Heart right ventricle (tissue), 16 donors: ENCODE measurements around the gene MAPRE2. TPM values are rescaled to one million over a fixed set of nuclear protein-coding genes. Genes with fewer than 3 reads are reported as not detected.

Source experiments
- ATAC-seq, 8 donors: fragments of 200-7000 bp; cut with Tn5 transposase; one replicate each; pipeline ENCODE4 v1.9.1; 2020; ENCODE audit warnings: mild to moderate bottlenecking in 8 of 8, moderate library complexity in 8 of 8, moderate number of reproducible peaks in 1 of 8
- DNase-seq, 2 donors: peaks; one replicate each; pipeline ENCODE4 v3.0.0-alpha.2; 2020
- H3K27ac ChIP-seq, 10 donors: fragments of 200-600 bp; sonication (generic) in 2 of 10; one replicate each; pipeline versions ENCODE4 v1.5.0 to v1.8.0; 2020 to 2022; ENCODE audit warnings: mild to moderate bottlenecking in 3 of 10
- H3K27me3 ChIP-seq, 7 donors: fragments of 200-600 bp; one replicate each; pipeline ENCODE4 v1.8.0; 2021 to 2022; ENCODE audit warnings: mild to moderate bottlenecking in 2 of 7
- H3K36me3 ChIP-seq, 9 donors: fragments of 200-600 bp; sonication (generic) in 1 of 9; one replicate each; pipeline versions ENCODE4 v1.5.0 to v1.8.0; 2020 to 2022; ENCODE audit warnings: mild to moderate bottlenecking in 2 of 9
- H3K4me1 ChIP-seq, 9 donors: fragments of 200-600 bp; sonication (generic) in 1 of 9; one replicate each; pipeline versions ENCODE4 v1.5.0 to v1.8.0; 2020 to 2022; ENCODE audit warnings: mild to moderate bottlenecking in 4 of 9
- H3K4me3 ChIP-seq, 10 donors: fragments of 200-600 bp; sonication (generic) in 2 of 10; one replicate each; pipeline versions ENCODE4 v1.5.0 to v1.8.0; 2020 to 2022; ENCODE audit warnings: mild to moderate bottlenecking in 7 of 10, moderate library complexity in 2 of 10
- H3K9me3 ChIP-seq, 11 donors: fragments of 200-600 bp in 10 of 11; sonication (generic) in 2 of 11; one replicate each; pipeline versions ENCODE4 v1.5.0 to v1.8.0; 2013 to 2022; ENCODE audit warnings: mild to moderate bottlenecking in 2 of 11, control low read depth in 1 of 11, moderate library complexity in 1 of 11
- WGBS, 2 donors: extraction: QIAGEN DNeasy Blood & Tissue Kit; methylation state at CpG; one replicate each; pipeline ENCODE4 v1.1.7; 2013; ENCODE audit warnings: inconsistent platforms in 1 of 2; 5-methylcytosine and 5-hydroxymethylcytosine counted together
- intact Hi-C, 10 donors: fragments of 100-400 bp; cut with DNase I; formaldehyde crosslinking; loops; one replicate each; pipeline versions ENCODE4 v1.11.1 to v1.14.2; 2022
- polyA plus RNA-seq, 2 donors: library from polyadenylated mRNA; stranded (reverse); fragments of 200-250 nt; gene quantifications; one replicate each; pipeline ENCODE4 v1.2.3, GENCODE V29; 2013
- total RNA-seq, 10 donors: library from RNA; stranded (reverse); fragmentation: NEBNext Ultra II Directional in 3 of 10; extraction: Animal tissue kit (Norgen Biotek cat#: 25700) in 3 of 10; gene quantifications; one replicate each; pipeline versions ENCODE4 v1.2.1 to v1.2.4, GENCODE V29; 2021 to 2023
- TF ChIP-seq, protein P1 (sequence below), 9 donors: fragments of 200-600 bp; sonication (generic) in 2 of 9; IDR thresholded peaks; one replicate each; pipeline versions ENCODE4 v1.5.0 to v1.8.0; 2021 to 2022; ENCODE audit warnings: antibody characterized with exemption in 9 of 9, mild to moderate bottlenecking in 5 of 9, moderate library complexity in 1 of 9
- donor health status: Arrhythmogenic right ventricular cardiomyopathy.
- donor health status: ischemic (EF 13 %, LVEDD 7.1; RV severe dilation, severe dysfunction).
- donor health status: healthy with polysubstance abuse.
- donor health status: DM: no; HTN: yes; CAD: no.
- donor health status: DM: no; HTN: no; CAD: no.
- donor health status: ischemic (EF 25% LVEDD 6.9; RV normal size, moderate dysfunction).
- donor health status: ischemic (EF 25% LVEDD 5.7; RV mildly dilated, moderate dysfunction).
- donor health status: healthy.
- donor health status: DM: yes; HTN: yes; CAD: no.
- donor health status: Ischemic cardiomyopathy.
- donor health status: ischemic (EF 35%, LVEDD 5.7; RV mildly dilated, moderate dysfunction).
- donor health status: nonischemic (EF 11% LVEDD 7.7; RV severe dilation, severe dysfunction).
- donor health status: DM: yes; HTN: yes; CAD: no.
- donor health status: PGD.
- donor health status: ischemic (EF 29% LVEDD 5.4; RV normal size, mild dysfunction).
- donor health status: nonischemic (EF 23%, LVEDD 6.1; RV moderate dilation, normal function).

MAPRE2 gene
- total and polyA plus RNA-seq, 12 donors: 31.7 to 211 (median 130) TPM

DNA sequence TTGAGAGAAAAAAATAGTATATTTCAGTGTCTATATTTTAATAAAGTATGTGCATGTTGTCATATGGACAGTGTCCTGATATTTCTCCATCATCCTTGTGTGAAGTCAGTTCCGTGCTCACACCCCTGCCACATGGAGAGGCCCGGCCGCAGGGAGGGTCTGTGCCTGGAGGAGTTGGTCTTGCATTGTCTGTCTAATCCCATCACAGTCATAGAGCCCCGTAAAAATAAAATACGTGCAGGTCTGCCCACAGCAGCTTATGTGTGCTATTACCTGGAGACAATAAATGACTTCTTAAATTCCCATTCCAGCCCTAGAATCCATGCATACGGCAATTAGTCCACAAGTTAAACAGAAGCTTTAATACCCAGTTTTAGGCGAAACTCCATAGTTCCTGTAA lies 20.1 kb downstream of the MAPRE2 start:
- ATAC-seq (no peak), DNase-seq (no peak)
- Histone ChIP-seq H3K27ac (peak overlapping the region in 2 of 10 donors; percentile 42 to 66), H3K36me3 (no peaks in the 10 kb centered on the region), H3K4me1 (peaks cover 9 to 82% (median 55%) of the 10 kb centered on the region in 9 donors), H3K27me3 (no peaks in the 10 kb centered on the region), H3K9me3 (no peaks in the 10 kb centered on the region), H3K4me3 (no peak overlapping the region)
- intact Hi-C loops: no loop called here
- 67 to 77% methylated on average over 7 of the region's 7 CpGs for WGBS, 2 donors
- TF ChIP-seq, protein P1, sequence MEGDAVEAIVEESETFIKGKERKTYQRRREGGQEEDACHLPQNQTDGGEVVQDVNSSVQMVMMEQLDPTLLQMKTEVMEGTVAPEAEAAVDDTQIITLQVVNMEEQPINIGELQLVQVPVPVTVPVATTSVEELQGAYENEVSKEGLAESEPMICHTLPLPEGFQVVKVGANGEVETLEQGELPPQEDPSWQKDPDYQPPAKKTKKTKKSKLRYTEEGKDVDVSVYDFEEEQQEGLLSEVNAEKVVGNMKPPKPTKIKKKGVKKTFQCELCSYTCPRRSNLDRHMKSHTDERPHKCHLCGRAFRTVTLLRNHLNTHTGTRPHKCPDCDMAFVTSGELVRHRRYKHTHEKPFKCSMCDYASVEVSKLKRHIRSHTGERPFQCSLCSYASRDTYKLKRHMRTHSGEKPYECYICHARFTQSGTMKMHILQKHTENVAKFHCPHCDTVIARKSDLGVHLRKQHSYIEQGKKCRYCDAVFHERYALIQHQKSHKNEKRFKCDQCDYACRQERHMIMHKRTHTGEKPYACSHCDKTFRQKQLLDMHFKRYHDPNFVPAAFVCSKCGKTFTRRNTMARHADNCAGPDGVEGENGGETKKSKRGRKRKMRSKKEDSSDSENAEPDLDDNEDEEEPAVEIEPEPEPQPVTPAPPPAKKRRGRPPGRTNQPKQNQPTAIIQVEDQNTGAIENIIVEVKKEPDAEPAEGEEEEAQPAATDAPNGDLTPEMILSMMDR (IDR thresholded peaks at IDR 0.05): no peak

DNA sequence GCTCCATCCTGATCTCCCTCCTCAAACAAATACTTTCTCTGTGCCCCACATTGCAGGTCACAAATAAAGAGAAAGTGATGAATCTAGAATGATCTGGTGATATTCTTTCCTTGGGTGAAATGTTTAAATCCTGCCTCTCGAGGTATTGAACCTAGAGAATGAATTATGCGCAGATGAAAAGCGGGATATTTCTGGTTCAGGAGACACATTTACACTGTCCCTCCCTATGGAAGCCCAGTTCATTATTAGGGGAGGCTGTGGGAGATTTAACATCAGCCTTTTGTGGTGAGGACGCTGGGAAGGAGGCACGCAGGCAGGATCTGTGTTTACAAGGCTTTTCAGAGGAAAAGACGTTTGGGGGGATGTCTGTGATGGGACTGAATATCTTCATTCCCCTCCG lies 20.6 kb downstream of the MAPRE2 start:
- WGBS, 2 donors: 83 to 86% methylated on average over 7 of the region's 7 CpGs
- intact Hi-C loops: no loop called here
- H3K36me3 ChIP-seq: no peaks in the 10 kb centered on the region
- DNase-seq (no peak), ATAC-seq (no peak)
- peak overlapping the region in 2 of 10 donors; percentile 42 to 66 for H3K27ac ChIP-seq
- no peak overlapping the region for H3K4me3 ChIP-seq
- H3K9me3 ChIP-seq: no peaks in the 10 kb centered on the region
- H3K4me1 ChIP-seq: peaks cover 9 to 81% (median 55%) of the 10 kb centered on the region in 9 donors
- no peaks in the 10 kb centered on the region for H3K27me3 ChIP-seq
- TF ChIP-seq, protein P1 (IDR thresholded peaks at IDR 0.05): no peak

DNA sequence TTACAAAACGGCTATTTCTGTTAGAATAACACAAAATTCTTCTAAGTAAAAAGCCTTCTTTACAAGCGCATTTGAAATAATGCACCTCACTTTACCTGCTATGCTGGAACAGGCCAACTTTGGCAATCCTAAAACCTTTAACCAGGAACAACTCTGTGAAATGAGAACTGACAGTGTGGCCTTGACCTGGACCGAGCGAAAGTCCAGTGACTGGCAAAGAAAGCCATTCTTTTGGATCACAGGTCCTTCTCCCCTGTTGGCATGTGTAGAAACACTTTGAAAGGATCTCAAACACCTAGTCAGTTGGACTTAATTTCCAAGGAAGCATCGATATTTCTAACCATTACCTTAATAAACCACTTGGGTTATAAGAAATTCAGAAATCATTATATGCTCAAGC lies 21.2 kb downstream of the MAPRE2 start:
- no peak for DNase-seq
- WGBS, 2 donors: 83 to 85% methylated on average over 5 of the region's 5 CpGs

DNA sequence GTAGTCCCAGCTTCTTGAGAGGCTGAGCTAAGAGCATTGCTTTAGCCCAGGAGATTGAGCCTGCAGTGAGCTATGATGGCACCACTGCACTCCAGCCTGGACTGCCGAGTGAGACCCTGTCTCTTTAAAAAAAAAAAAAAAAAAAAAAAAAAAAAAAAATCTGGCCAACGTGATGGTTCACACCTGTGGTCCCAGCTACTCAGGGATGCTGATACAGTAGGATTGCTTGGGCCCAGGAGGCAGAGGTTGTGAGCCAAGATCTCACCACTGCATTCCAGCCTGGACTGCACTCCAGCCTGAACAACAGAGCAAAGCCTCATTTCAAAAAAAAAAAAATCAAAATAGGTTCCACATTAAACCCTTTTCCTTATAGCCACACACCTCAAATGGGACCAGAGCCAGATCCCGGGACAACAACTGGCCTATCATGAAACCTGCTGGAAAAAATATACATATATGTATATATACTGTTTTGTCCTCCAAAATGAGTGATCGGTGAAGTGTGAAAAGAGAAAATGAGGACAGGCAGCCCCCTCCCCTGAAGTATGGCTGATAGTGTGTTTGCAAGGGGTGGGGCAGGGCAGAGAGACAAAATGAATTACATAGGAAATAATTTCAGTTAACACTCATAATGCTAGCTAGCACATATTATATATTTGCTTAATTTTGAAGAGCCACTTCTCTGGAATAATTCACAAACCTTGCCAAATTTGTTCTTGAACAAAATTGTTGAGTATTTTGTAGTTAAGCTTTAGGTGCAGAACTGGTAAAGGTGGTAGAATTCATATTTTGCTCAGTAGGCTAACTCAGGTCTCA lies 22.9 kb downstream of the MAPRE2 start:
- peak overlapping the region in 2 of 10 donors; percentile 32 to 45 for H3K27ac ChIP-seq
- H3K4me1 ChIP-seq: peaks cover 9 to 80% (median 46%) of the 10 kb centered on the region in 9 donors
- ATAC-seq (no peak), DNase-seq (no peak)
- no peaks in the 10 kb centered on the region for H3K27me3 ChIP-seq
- no peak overlapping the region for H3K4me3 ChIP-seq
- no peaks in the 10 kb centered on the region for H3K9me3 ChIP-seq
- no peaks in the 10 kb centered on the region for H3K36me3 ChIP-seq
- intact Hi-C loops: no loop called here
- TF ChIP-seq, protein P1 (IDR thresholded peaks at IDR 0.05): no peak
- WGBS, 2 donors: 61 to 71% methylated on average over 4 of the region's 4 CpGs

More for the DNA sequence above, 21.2 kb downstream of the MAPRE2 start:
- Histone ChIP-seq H3K27ac (peak overlapping the region in 1 of 10 donors; percentile 66), H3K9me3 (no peaks in the 10 kb centered on the region), H3K4me3 (no peak overlapping the region), H3K4me1 (peaks cover 9 to 82% (median 56%) of the 10 kb centered on the region in 9 donors), H3K36me3 (no peaks in the 10 kb centered on the region), H3K27me3 (no peaks in the 10 kb centered on the region)
- ATAC-seq: no peak
- TF ChIP-seq, protein P1 (IDR thresholded peaks at IDR 0.05): no peak
- intact Hi-C loops: no loop called here
